Measurements from ENCODE around the gene SLC25A18.

Gene SLC25A18

GRCh38 chr22:17637490-17638181 lies 74.3 kb downstream of the SLC25A18 start:
- Histone ChIP-seq H3K27ac (ENCODE audit: low read depth, low read length) (peak overlapping the region; percentile 84), H3K36me3 (ENCODE audit: control insufficient read depth, insufficient read depth, low read length) (no peaks in the 10 kb centered on the region), H3K56ac (ENCODE audit: low read length) (peak overlapping the region; percentile 99), H3K4me3 (ENCODE audit: low read length) (peak overlapping the region; percentile 92), H3K4ac (ENCODE audit: low read depth, low read length) (no peak overlapping the region), H3K4me1 (ENCODE audit: control insufficient read depth, low read depth, low read length) (no peaks in the 10 kb centered on the region), H2BK15ac (replicated peaks; ENCODE audit: low read depth) (no peak overlapping the region), H2BK5ac (ENCODE audit: low read length) (no peak overlapping the region), H3K4me2 (ENCODE audit: low read length) (peak overlapping the region; percentile 100), H2BK120ac (ENCODE audit: low read depth, low read length) (no peak overlapping the region), H3K79me2 (ENCODE audit: control insufficient read depth, insufficient read depth, low read length) (peaks cover 7% of the 10 kb centered on the region), H3K23ac (ENCODE audit: low read length) (no peak overlapping the region), H2AK5ac (ENCODE audit: low read length) (no peak overlapping the region), H4K8ac (ENCODE audit: low read depth, low read length) (no peak overlapping the region), H3K79me1 (ENCODE audit: low read length) (peaks cover 1% of the 10 kb centered on the region), H3K18ac (ENCODE audit: low read length) (no peak overlapping the region), H4K5ac (ENCODE audit: low read length) (no peak overlapping the region), H3K9ac (ENCODE audit: low read length) (peak overlapping the region; percentile 99), H3K27me3 (ENCODE audit: insufficient read depth, low read length, poor library complexity) (no peaks in the 10 kb centered on the region)
- DNase-seq: no peak
- WGBS (ENCODE audit: extremely low coverage, insufficient coverage, low lambda C conversion rate): no CpG with 5 or more reads among the region's 10 CpGs

GRCh38 chr22:17638182-17638431 lies 74.8 kb downstream of the SLC25A18 start:
- H2BK120ac ChIP-seq (ENCODE audit: low read depth, low read length): no peak overlapping the region
- H3K4me1 ChIP-seq (ENCODE audit: control insufficient read depth, low read depth, low read length): no peaks in the 10 kb centered on the region
- H3K23ac ChIP-seq (ENCODE audit: low read length): peak overlapping the region; percentile 82
- peaks cover 7% of the 10 kb centered on the region for H3K79me2 ChIP-seq (ENCODE audit: control insufficient read depth, insufficient read depth, low read length)
- peak overlapping the region; percentile 92 for H3K4me3 ChIP-seq (ENCODE audit: low read length)
- H3K56ac ChIP-seq (ENCODE audit: low read length): peak overlapping the region; percentile 99
- no peaks in the 10 kb centered on the region for H3K27me3 ChIP-seq (ENCODE audit: insufficient read depth, low read length, poor library complexity)
- H2BK5ac ChIP-seq (ENCODE audit: low read length): peak overlapping the region; percentile 94
- peak overlapping the region; percentile 99 for H3K9ac ChIP-seq (ENCODE audit: low read length)
- no peak overlapping the region for H4K8ac ChIP-seq (ENCODE audit: low read depth, low read length)
- peak overlapping the region; percentile 64 for H2AK5ac ChIP-seq (ENCODE audit: low read length)
- no peak overlapping the region for H2BK15ac ChIP-seq (replicated peaks; ENCODE audit: low read depth)
- peak overlapping the region; percentile 7 for H3K18ac ChIP-seq (ENCODE audit: low read length)
- no peak overlapping the region for H4K5ac ChIP-seq (ENCODE audit: low read length)
- no peaks in the 10 kb centered on the region for H3K36me3 ChIP-seq (ENCODE audit: control insufficient read depth, insufficient read depth, low read length)
- peak overlapping the region; percentile 100 for H3K4me2 ChIP-seq (ENCODE audit: low read length)
- WGBS (ENCODE audit: extremely low coverage, insufficient coverage, low lambda C conversion rate): no CpG with 5 or more reads among the region's 10 CpGs
- H3K4ac ChIP-seq (ENCODE audit: low read depth, low read length): no peak overlapping the region
- H3K27ac ChIP-seq (ENCODE audit: low read depth, low read length): peak overlapping the region; percentile 84
- H3K79me1 ChIP-seq (ENCODE audit: low read length): peaks cover 1% of the 10 kb centered on the region
- DNase-seq: no peak

GRCh38 chr22:17638432-17639246 lies 75.3 kb downstream of the SLC25A18 start, which contains the start of gene BCL2L13:
Gene BCL2L13 (plus strand): TSS chr22:17638757. CDS start chr22:17655712, 16,955 bp downstream.
- peak within 1 kb of the TSS; percentile 99 for H3K56ac ChIP-seq (ENCODE audit: low read length)
- H3K4me1 ChIP-seq (ENCODE audit: control insufficient read depth, low read depth, low read length): no peaks in the 10 kb centered on the region
- peak; percentile 98 for DNase-seq
- peak within 1 kb of the TSS; percentile 92 for H3K4me3 ChIP-seq (ENCODE audit: low read length)
- H2BK5ac ChIP-seq (ENCODE audit: low read length): peak within 1 kb of the TSS; percentile 94
- peaks cover 1% of the 10 kb centered on the region for H3K79me1 ChIP-seq (ENCODE audit: low read length)
- H2BK15ac ChIP-seq (replicated peaks; ENCODE audit: low read depth): no peak within 1 kb of the TSS
- WGBS (ENCODE audit: extremely low coverage, insufficient coverage, low lambda C conversion rate): no CpG with 5 or more reads among the region's 70 CpGs
- H4K5ac ChIP-seq (ENCODE audit: low read length): no peak within 1 kb of the TSS
- no peak within 1 kb of the TSS for H4K8ac ChIP-seq (ENCODE audit: low read depth, low read length)
- peak within 1 kb of the TSS; percentile 89 for H3K27ac ChIP-seq (ENCODE audit: low read depth, low read length)
- H3K18ac ChIP-seq (ENCODE audit: low read length): peak within 1 kb of the TSS; percentile 78
- H3K4me2 ChIP-seq (ENCODE audit: low read length): peak within 1 kb of the TSS; percentile 100
- H3K27me3 ChIP-seq (ENCODE audit: insufficient read depth, low read length, poor library complexity): no peaks in the 10 kb centered on the region
- no peaks in the 10 kb centered on the region for H3K36me3 ChIP-seq (ENCODE audit: control insufficient read depth, insufficient read depth, low read length)
- peak within 1 kb of the TSS; percentile 99 for H3K9ac ChIP-seq (ENCODE audit: low read length)
- peak within 1 kb of the TSS; percentile 82 for H3K23ac ChIP-seq (ENCODE audit: low read length)
- H3K79me2 ChIP-seq (ENCODE audit: control insufficient read depth, insufficient read depth, low read length): peaks cover 7% of the 10 kb centered on the region
- H2BK120ac ChIP-seq (ENCODE audit: low read depth, low read length): no peak within 1 kb of the TSS
- peak within 1 kb of the TSS; percentile 64 for H2AK5ac ChIP-seq (ENCODE audit: low read length)
- H3K4ac ChIP-seq (ENCODE audit: low read depth, low read length): peak within 1 kb of the TSS; percentile 56

- peaks cover 7% of the 10 kb centered on the region for H3K79me2 ChIP-seq (ENCODE audit: control insufficient read depth, insufficient read depth, low read length)
- H4K5ac ChIP-seq (ENCODE audit: low read length): no peak overlapping the region
- no peak overlapping the region for H2BK15ac ChIP-seq (replicated peaks; ENCODE audit: low read depth)
- H2BK120ac ChIP-seq (ENCODE audit: low read depth, low read length): no peak overlapping the region
- no CpG with 5 or more reads among the region's 8 CpGs for WGBS (ENCODE audit: extremely low coverage, insufficient coverage, low lambda C conversion rate)
- DNase-seq: peak; percentile 48
- no peaks in the 10 kb centered on the region for H3K36me3 ChIP-seq (ENCODE audit: control insufficient read depth, insufficient read depth, low read length)
- no peak overlapping the region for H2BK5ac ChIP-seq (ENCODE audit: low read length)
- H3K18ac ChIP-seq (ENCODE audit: low read length): peak overlapping the region; percentile 78
- H3K4me1 ChIP-seq (ENCODE audit: control insufficient read depth, low read depth, low read length): no peaks in the 10 kb centered on the region
- H3K4ac ChIP-seq (ENCODE audit: low read depth, low read length): no peak overlapping the region
- peaks cover 1% of the 10 kb centered on the region for H3K79me1 ChIP-seq (ENCODE audit: low read length)
- no peak overlapping the region for H2AK5ac ChIP-seq (ENCODE audit: low read length)
- peak overlapping the region; percentile 91 for H3K56ac ChIP-seq (ENCODE audit: low read length)
- no peak overlapping the region for H3K23ac ChIP-seq (ENCODE audit: low read length)
- H3K27me3 ChIP-seq (ENCODE audit: insufficient read depth, low read length, poor library complexity): no peaks in the 10 kb centered on the region
- no peak overlapping the region for H3K27ac ChIP-seq (ENCODE audit: low read depth, low read length)
- H3K9ac ChIP-seq (ENCODE audit: low read length): peak overlapping the region; percentile 93
- peak overlapping the region; percentile 73 for H3K4me2 ChIP-seq (ENCODE audit: low read length)
- H3K4me3 ChIP-seq (ENCODE audit: low read length): peak overlapping the region; percentile 56
- no peak overlapping the region for H4K8ac ChIP-seq (ENCODE audit: low read depth, low read length)
Observed at GRCh38 chr22:17639247-17639741, 76.0 kb downstream of the SLC25A18 start.
